SK-N-SH treated with all-trans-retinoic acid at 6 μM for 48 hours (cell line): ENCODE results near the gene DOCK1.

ENCODE experiments used
- ATAC-seq: fragments of 200-7000 bp; cut with Tn5 transposase; 3 replicates; pipeline ENCODE4 v1.9.1; 2020; ENCODE audit warnings: mild to moderate bottlenecking, moderate library complexity
- ARNTL ChIP-seq: fragments of 450-650 bp; formaldehyde crosslinking; IDR thresholded peaks from 2 replicates; pipeline ENCODE4 v1.5.0; 2020; ENCODE audit warnings: low read depth, mild to moderate bottlenecking, moderate library complexity, borderline replicate concordance
- BACH2 ChIP-seq: fragments of 250-450 bp; sonication (Bioruptor Pico); IDR thresholded peaks from 2 replicates; pipeline ENCODE4 v1.9.0; 2021; ENCODE audit warnings: mild to moderate bottlenecking, borderline replicate concordance
- CREB5 ChIP-seq: fragments of 250-450 bp; sonication (Bioruptor Pico); IDR thresholded peaks from 2 replicates; pipeline ENCODE4 v1.5.1; 2020; ENCODE audit warnings: low read depth, mild to moderate bottlenecking, moderate library complexity
- CSDC2 ChIP-seq: fragments of 250-450 bp; sonication (Bioruptor Pico); IDR thresholded peaks from 2 replicates; pipeline ENCODE4 v1.5.0; 2020; ENCODE audit warnings: mild to moderate bottlenecking, moderate library complexity
- CSRNP3 ChIP-seq: fragments of 250-450 bp; sonication (Bioruptor Pico); IDR thresholded peaks from 2 replicates; pipeline ENCODE4 v1.5.1; 2021; ENCODE audit warnings: mild to moderate bottlenecking, moderate library complexity
- ESRRG ChIP-seq: fragments of 250-450 bp; sonication (Bioruptor Pico); IDR thresholded peaks from 2 replicates; pipeline ENCODE4 v1.6.1; 2021; ENCODE audit warnings: mild to moderate bottlenecking
- GLIS3 ChIP-seq: fragments of 250-450 bp; sonication (Bioruptor Pico); IDR thresholded peaks from 2 replicates; pipeline ENCODE4 v1.5.0; 2020; ENCODE audit warnings: mild to moderate bottlenecking, moderate library complexity
- OSR1 ChIP-seq: fragments of 250-450 bp; sonication (Bioruptor Pico); IDR thresholded peaks from 2 replicates; pipeline ENCODE4 v1.8.0; 2022; ENCODE audit warnings: moderate library complexity, mild to moderate bottlenecking, inconsistent platforms
- POU6F1 ChIP-seq: fragments of 250-450 bp; sonication (Bioruptor Pico); IDR thresholded peaks from 2 replicates; pipeline ENCODE4 v1.8.0; 2021; ENCODE audit warnings: low read depth, mild to moderate bottlenecking, moderate library complexity, borderline replicate concordance
- PPARA ChIP-seq: fragments of 250-450 bp; sonication (Bioruptor Pico); IDR thresholded peaks from 2 replicates; pipeline ENCODE4 v1.5.0; 2020; ENCODE audit warnings: mild to moderate bottlenecking, borderline replicate concordance
- RARB ChIP-seq: fragments of 250-450 bp; sonication (Bioruptor Pico); IDR thresholded peaks from 2 replicates; pipeline ENCODE4 v1.8.0; 2021; ENCODE audit warnings: mild to moderate bottlenecking, moderate library complexity
- SNAI2 ChIP-seq: fragments of 250-450 bp; sonication (Bioruptor Pico); IDR thresholded peaks from 2 replicates; pipeline ENCODE4 v1.5.0; 2020; ENCODE audit warnings: mild to moderate bottlenecking, moderate library complexity
- TCF4 ChIP-seq: fragments of 250-450 bp; sonication (Bioruptor Pico); IDR thresholded peaks from 2 replicates; pipeline ENCODE4 v1.8.0; 2021; ENCODE audit warnings: mild to moderate bottlenecking, moderate library complexity, borderline replicate concordance
- TOX ChIP-seq: fragments of 250-450 bp; sonication (Bioruptor Pico); IDR thresholded peaks from 2 replicates; pipeline ENCODE4 v1.8.0; 2021; ENCODE audit warnings: mild to moderate bottlenecking, moderate library complexity, borderline replicate concordance
- TSHZ2 ChIP-seq: fragments of 250-450 bp; sonication (Bioruptor Pico); IDR thresholded peaks from 2 replicates; pipeline ENCODE4 v1.5.0; 2020; ENCODE audit warnings: mild to moderate bottlenecking, moderate library complexity
- ZC3H10 ChIP-seq: fragments of 250-450 bp; sonication (Bioruptor Pico); IDR thresholded peaks from 2 replicates; pipeline ENCODE4 v1.5.1; 2021; ENCODE audit warnings: mild to moderate bottlenecking, moderate library complexity
- ZFP3 ChIP-seq: fragments of 250-450 bp; sonication (Bioruptor Pico); IDR thresholded peaks from 2 replicates; pipeline ENCODE4 v1.5.0; 2020; ENCODE audit warnings: mild to moderate bottlenecking, moderate library complexity
- ZFP30 ChIP-seq: fragments of 450-650 bp; formaldehyde crosslinking; IDR thresholded peaks from 2 replicates; pipeline ENCODE4 v1.5.0; 2022; ENCODE audit warnings: mild to moderate bottlenecking, moderate library complexity
- ZNF565 ChIP-seq: fragments of 450-650 bp; formaldehyde crosslinking; conservative IDR thresholded peaks from 2 replicates; pipeline ENCODE4 v1.5.0; 2020; ENCODE audit warnings: low read depth, mild to moderate bottlenecking, moderate library complexity
- ZNF70 ChIP-seq: fragments of 450-650 bp; formaldehyde crosslinking; IDR thresholded peaks from 2 replicates; pipeline ENCODE4 v1.5.0; 2020; ENCODE audit warnings: mild to moderate bottlenecking, moderate library complexity
- ZNF8 ChIP-seq: fragments of 450-650 bp; formaldehyde crosslinking; IDR thresholded peaks from 2 replicates; pipeline ENCODE4 v1.5.0; 2020; ENCODE audit warnings: mild to moderate bottlenecking, moderate library complexity

DOCK1 gene

GRCh38 chr10:127464561-127464960, 559.3 kb downstream of the DOCK1 start:
- no peak for TF ChIP-seq GLIS3 (CRISPR knock-in tag)
- TF ChIP-seq BACH2 (CRISPR knock-in tag): no peak
- no peak for TF ChIP-seq TCF4 (CRISPR knock-in tag)
- TF ChIP-seq ZNF70 (CRISPR knock-in tag): no peak
- TF ChIP-seq ZC3H10 (CRISPR knock-in tag): no peak
- TF ChIP-seq ZNF565: no peak
- TF ChIP-seq ARNTL (CRISPR knock-in tag): no peak
- no peak for TF ChIP-seq ZFP3 (CRISPR knock-in tag)
- no peak for TF ChIP-seq CSDC2 (CRISPR knock-in tag)
- no peak for TF ChIP-seq TSHZ2 (CRISPR knock-in tag)
- no peak for ATAC-seq

- TF ChIP-seq ZNF8 (CRISPR knock-in tag) (no peak), TCF4 (CRISPR knock-in tag) (no peak), TSHZ2 (CRISPR knock-in tag) (no peak), ZNF565 (no peak), SNAI2 (CRISPR knock-in tag) (no peak), TOX (CRISPR knock-in tag) (no peak), CSRNP3 (CRISPR knock-in tag) (no peak)
- no peak for ATAC-seq
Measured at GRCh38 chr10:127467811-127468210, 562.6 kb downstream of the DOCK1 start.

- no peak for ATAC-seq
- TF ChIP-seq CSDC2 (CRISPR knock-in tag) (no peak), TOX (CRISPR knock-in tag) (no peak), TCF4 (CRISPR knock-in tag) (no peak), ZFP3 (CRISPR knock-in tag) (no peak), OSR1 (no peak), ESRRG (CRISPR knock-in tag) (no peak), POU6F1 (CRISPR knock-in tag) (no peak), PPARA (CRISPR knock-in tag) (no peak), GLIS3 (CRISPR knock-in tag) (no peak), ZFP30 (CRISPR knock-in tag) (no peak), ZNF8 (CRISPR knock-in tag) (no peak), ZNF70 (CRISPR knock-in tag) (no peak), BACH2 (CRISPR knock-in tag) (no peak)
- TF ChIP-seq, all 23 proteins: peak for 0
Measured at GRCh38 chr10:127468632-127469031, 563.4 kb downstream of the DOCK1 start.

GRCh38 chr10:127470911-127471310, 565.7 kb downstream of the DOCK1 start:
- ATAC-seq: no peak
- no peak for TF ChIP-seq CREB5 (CRISPR knock-in tag)
- TF ChIP-seq PPARA (CRISPR knock-in tag): no peak
- TF ChIP-seq ZNF8 (CRISPR knock-in tag): no peak
- TF ChIP-seq SNAI2 (CRISPR knock-in tag): no peak
- no peak for TF ChIP-seq ZNF565
- TF ChIP-seq RARB: no peak
- no peak for TF ChIP-seq TSHZ2 (CRISPR knock-in tag)
- TF ChIP-seq CSDC2 (CRISPR knock-in tag): no peak
- no peak for TF ChIP-seq ZNF70 (CRISPR knock-in tag)
